AG08395 (cell line): ENCODE data around the gene HES7.

ENCODE experiments used
- DNase-seq: peaks from one replicate; pipeline ENCODE4 v3.0.0; 2012; ENCODE audit warnings: mixed read lengths, low spot score

The HES7 gene

DNA sequence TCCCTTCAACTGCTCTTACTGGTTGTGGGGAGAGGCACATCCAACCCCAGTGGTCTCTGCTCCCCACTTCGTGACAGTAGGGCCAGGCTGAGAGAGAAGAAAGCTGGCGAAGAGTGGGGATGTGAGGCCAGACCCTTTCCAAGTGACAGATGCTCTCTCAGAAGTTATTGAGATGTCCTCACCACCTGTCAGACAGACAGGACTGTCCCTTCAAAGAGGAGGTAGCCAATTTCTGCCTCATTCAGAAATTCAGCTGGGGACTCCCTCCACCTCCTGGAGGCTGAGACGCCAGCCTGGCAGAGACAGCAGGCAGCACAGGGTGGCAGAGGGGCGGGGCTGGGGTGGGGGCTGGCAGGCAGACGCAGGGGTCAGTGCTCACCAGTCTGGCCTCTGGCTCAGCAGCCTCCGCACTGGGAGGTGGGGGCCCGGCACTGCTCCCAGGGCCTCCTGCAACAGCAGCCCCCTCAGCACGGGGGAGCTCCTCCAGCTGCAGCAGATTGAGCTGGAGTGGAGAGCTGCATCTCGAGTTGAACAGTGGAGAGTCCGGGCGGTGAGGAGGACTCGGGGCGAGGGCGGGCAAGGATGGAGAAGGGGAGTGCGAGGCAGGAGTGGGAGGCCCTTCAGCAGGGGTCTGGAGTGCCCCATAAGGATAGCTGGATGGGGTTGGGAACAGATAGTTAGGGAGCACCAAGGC, 19.1 kb upstream of the HES7 start:
- DNase-seq, result no peak

DNA sequence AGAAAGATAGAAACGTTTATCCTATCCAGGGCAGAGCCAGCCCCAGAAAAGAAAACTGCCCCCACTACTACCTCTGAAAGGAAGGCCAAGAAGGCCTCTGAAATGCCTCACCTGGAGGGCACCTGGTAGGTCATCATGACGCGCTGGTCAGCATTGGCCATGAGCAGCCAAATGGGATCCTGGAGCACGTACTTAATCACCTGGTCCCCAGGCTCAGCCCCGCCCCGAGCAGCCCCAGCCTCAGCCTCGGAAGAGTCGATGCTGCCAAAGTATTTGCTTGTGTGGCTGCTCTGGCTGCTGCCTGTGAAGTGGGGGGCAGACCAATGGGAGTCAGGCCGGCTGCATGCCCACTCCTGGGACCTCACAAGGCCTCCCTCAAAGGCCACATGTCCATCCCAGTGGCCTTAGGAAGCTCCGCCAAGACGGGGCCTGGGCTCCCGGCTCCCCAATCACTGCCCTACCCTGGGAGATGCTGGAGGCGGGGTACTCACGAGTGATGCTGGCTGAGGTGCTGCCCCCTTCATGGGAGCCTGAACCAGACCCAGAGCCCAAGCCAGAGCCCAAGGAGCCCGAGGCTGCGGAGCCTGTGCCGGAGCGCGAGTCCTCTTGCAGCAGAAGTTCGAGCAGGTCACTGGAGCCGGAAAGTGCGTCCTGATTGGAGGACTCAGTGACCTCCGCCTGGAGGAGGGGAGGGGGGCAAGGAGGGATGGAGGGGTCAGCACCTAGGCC, 18.4 kb upstream of the HES7 start:
- DNase-seq, result no peak

- DNase-seq, result no peak
Observed at GRCh38 chr17:8141741-8142140, 17.8 kb upstream of the HES7 start.

- DNase-seq, result no peak
Observed at GRCh38 chr17:8141045-8141444, 17.1 kb upstream of the HES7 start.

DNA sequence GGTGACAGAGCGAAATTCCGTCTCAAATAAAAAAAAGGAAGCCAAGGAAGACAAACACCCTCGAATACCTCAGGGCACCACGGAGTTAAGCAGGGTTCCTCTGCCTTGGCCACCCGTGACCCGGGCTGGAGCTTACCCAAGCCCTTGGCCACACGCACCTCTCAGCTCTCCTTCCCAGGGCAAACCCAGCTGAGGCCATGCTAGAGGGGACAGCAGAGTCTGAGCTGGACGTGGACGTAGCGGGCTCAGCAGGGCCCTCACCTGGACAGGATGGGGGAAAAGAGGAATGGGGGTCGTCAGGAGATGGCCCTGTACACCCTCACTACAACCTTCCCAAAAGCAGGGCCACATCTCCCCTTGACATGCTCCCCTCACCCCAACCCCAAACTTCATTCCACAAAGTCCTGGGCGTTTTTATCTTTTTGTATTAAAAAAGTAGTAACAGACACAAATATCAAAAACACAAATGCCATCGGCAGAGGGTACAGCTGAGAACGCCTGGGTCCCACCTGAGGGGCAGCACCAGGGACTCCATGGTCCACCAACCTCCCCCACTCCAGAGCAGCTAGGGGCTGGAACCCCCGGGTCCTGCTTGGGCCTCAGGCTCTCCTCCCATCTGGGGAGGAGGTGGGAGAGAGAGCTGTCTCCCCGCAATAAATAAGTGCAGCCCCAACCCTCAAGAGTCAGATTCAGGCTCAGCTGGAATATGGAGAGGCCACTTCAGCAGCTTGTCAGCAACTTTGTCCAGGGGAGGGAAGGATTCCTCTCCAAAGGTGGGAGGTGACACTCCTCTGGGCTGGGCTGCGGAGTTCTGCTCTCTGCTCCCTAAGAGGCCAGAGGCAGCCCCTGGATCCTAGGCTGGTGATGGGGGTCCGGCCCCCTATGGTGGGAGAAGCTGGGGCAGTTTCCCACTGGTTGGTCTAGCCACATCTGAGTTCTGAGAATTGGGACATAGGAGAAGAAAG, 16.4 kb upstream of the HES7 start:
- no peak for DNase-seq

DNA sequence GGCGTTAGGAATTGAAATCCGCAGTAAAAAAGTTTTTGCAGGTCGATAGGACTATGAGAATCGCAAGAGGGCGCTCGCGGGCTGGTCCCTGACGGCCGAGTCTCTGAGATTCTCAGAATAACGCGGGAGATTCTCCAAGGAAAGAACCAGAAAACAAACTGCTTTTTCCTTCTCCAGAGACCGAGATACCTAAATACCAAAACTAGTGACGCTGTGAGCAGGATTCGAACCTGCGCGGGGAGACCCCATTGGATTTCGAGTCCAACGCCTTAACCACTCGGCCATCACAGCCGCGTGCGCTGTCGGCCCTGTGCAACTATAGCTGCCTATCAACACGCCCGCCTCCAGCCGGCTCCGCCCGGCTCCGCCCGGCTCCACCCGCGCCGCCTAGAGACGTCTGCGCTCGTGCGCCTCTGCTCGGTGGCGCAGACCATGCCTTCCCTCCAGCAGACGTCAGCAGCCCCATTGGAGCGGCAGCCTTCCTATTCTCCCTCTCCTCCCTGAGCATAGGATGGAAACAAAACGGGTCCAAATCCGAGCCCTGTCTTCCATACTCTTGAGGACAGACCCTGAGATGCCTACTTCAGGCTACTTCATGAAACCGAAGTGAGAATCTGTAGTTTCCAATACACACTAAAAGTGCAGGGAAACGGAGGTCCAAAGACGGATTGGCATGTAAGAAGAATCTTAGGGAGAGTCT, 14.9 kb upstream of the HES7 start:
- DNase-seq, result peak; percentile 93

DNA sequence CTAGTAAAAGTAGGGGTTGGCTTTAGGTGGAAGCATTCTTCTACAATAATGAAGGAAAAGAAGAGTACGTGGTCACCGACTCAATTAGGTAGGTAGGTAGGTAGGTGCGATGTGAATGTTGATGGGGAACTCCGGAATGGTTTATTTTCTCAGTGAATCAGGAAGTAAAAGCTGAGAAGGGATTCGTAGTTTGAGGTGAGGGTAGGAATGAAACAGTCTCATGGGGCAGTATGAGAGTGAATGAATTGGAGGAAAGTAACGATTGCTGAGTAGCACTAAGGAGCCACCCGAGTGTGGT, 14.4 kb upstream of the HES7 start:
- no peak for DNase-seq

GRCh38 chr17:8137645-8138373, 13.9 kb upstream of the HES7 start:
- no peak for DNase-seq

DNA sequence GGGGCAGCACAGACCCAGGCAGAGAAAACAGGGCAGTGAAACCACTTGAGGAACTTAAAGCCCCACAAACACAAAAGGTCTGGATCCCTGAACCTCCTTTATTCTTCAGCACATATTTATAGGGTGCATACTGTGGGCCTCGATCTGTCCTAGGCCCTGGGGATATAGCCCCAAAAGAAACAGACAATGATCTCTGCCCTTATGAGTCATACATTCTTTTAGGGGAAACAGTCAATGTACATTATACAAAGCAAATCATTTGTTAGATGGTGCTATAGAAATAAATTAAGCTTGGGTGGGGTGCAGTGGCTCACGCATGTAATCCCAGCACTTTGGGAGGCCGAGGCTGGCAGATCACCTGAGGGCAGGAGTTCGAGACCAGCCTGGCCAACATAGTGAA, 10.0 kb upstream of the HES7 start:
- DNase-seq, result no peak

GRCh38 chr17:8133399-8133798, 9.5 kb upstream of the HES7 start:
- DNase-seq, result no peak

DNA sequence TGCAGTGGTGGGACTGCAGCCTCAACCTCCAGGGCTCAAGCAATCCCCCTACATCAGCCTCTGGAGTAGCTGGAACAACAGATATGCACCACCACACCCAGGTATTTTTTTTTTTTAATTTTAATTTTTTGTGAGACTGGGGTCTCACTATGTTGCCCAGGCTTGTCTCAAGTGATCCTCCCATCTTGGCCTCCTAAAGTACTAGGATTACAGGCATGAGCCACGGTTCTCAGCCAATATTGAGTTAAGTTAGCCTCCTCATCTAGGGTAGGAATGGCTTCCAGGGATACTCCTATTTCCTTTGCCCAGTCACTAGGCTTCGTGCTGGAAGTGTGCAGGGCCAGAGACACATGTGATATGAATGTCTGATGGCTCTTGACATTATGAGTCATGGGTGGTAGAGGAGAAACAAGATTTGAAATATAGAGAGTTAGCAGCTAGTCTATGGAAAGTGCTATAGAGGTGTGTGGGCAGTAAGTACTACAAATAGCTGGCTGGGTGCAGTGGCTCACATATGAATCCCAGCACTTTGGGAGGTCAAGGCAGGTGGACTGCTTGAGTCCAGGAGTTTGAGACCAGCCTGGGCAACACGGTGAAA, 8.0 kb upstream of the HES7 start:
- no peak for DNase-seq

GRCh38 chr17:8128125-8128784, 4.3 kb upstream of the HES7 start:
- DNase-seq, result no peak

DNA sequence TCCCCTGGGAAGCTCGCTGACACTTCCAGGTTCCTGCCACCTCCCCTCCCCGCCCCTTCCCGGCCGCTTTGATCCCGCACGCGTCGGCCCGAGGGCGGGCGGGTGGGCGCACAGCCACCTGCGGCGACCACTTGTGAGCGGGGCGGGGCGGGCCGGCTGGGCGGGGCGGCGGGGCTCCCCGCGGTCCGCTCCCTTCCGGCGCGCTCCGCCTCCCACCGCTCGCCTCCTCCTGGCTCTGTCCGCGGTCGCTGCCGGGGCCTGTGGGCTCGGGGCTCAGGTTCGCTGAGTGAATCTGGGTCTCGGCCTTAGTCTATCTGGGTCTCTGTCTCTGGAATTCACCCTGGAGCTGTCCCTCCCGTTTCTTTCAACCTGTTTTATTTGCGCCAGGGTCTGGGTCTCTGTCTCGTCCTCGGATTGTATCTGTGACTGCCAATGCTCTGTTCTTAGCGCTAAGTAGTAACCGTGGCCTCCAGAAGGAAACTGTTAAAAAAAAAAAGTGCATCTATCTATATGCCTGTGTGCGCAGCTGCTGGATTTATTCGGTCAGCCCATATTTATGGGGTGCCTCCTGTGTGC, 2.7 kb upstream of the HES7 start:
- no peak for DNase-seq

DNA sequence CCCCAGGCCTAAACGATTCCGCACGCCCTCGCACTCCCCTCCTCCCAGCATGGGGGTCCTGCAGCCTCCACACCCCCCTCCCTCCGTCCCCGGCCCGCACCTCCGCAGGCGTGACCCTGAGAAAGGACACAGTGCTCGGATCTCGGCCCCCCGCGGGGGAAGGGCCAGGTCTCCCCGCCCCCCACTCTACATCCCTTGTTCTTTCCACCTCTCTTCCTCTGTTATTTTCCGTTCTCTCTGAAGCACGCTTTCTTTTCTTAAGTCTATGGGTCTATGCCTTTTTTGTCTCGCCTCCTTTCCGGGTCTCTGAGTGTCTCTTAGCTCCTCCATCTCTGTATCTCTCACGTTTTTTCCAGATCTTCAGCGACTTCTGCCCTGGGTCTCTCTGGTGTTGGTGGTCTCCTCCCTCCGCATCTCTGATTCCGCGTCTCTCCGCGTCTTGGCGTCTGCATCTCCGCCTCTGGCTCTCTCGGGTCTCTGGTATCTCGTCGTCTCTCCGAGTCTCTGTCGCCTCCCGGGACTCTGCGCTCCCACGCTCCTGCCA, 2.1 kb upstream of the HES7 start:
- DNase-seq, result no peak

DNA sequence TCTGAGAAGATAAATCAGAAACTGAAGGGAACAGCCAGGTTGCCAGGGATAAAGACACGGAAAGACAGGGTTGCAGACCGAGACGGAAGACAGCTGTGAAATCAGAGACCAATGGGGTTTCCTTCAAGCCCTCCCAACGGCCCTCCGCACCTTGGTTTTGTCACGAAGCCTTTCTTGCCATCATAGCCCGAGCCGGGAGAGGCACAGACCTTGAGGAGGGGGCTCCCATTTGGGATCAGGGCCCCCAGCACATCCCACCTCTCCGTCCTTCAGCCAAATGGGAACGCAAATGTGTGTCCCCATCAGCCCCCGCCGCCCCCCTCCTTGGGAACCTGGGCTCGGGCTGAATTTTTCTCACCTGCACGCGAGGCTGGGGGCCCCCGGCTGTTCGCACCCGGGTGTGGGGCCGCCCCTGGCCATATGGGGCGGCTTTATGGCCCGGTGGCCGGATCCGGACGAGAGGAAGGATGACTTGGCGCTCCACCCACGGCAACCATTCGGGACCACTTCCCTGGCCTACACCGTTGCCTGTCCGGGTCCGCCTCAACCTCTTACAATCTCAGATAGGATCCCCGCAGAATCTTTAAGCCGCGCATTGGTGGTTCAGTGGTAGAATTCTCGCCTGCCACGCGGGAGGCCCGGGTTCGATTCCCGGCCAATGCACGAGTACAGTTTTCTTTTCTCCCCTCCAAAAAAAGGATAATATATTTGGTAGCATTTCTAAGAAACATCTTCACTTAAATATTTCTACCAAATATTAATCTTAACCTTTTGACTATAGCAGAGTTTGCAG, 1.4 kb upstream of the HES7 start:
- DNase-seq, result peak; percentile 64

DNA sequence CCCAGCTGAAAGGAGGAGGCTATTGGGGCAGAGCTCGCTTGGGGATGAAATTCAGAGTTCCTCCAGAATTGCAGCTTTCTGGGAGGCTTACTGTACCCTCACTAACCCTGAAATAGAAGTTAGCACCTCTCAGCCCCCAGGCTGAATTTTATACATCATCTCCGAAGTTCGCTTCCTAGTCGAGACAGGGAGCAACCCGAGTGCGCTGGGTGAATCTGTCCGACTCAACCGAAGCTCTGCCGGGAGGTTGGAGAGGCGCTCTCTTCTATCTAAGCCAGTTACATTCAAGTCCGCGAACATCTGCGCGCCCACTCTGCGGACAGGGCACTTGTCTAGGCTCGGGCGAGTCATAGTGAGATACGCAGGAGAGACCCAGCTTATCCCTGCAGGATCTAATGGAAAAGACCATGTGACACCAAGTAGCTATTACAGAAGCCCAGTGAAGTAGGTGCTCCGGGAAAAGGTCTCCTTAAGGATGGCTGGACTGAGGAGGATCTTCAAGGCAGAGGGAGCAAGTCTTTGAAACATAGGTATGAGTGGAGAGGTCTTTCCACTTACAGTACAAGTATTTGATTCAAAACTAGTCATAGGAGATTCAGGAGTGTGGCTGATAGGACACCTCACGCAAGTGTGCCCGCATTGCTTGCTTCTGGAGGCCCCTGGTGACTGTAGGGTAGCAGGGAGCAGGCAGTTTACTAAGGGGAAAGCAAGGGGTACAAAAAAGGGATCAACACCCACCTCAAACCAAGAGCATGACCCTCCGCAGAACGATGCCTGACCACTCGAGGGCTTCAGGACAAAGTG, 646 bp upstream of the HES7 start:
- no peak for DNase-seq

- DNase-seq, result no peak
Observed at GRCh38 chr17:8122924-8123694, 797 bp downstream of the HES7 start.
